ENCODE data around the gene GNA14. TPM values are rescaled to one million over a fixed set of nuclear protein-coding genes. Genes with fewer than 3 reads are reported as not detected.

Gene GNA14
- total RNA-seq, 1 experiment from 2014 or later = 0.37 TPM

- no peak overlapping the region for H3T11ph ChIP-seq (ENCODE audit: low read length)
- no peak overlapping the region for H3K56ac ChIP-seq (ENCODE audit: insufficient read length, low read depth, low read length)
- no peak for DNase-seq
- H4K5ac ChIP-seq (ENCODE audit: insufficient read length, low read depth, low read length) = no peak overlapping the region
- H4K8ac ChIP-seq (replicated peaks; ENCODE audit: insufficient read length, low read depth, low read length) = no peak overlapping the region
- Mint-ChIP-seq H3K4me3 (no peak overlapping the region), H3K4me1 (peaks cover 29 to 30% of the 10 kb centered on the region in 2 experiments), H3K9me3 (peaks cover 0 to 2% of the 10 kb centered on the region in 2 experiments; a peak in 1 of 5 replicates), H3K27me3 (ENCODE audit: low read depth) (no peaks in the 10 kb centered on the region; the same call in 1 of the 2 replicates), H3K27ac (no peak overlapping the region), H3K36me3 (ENCODE audit: insufficient read depth in 1 of 3, low read depth in 3 of 3) (no peaks in the 10 kb centered on the region)
- no peak overlapping the region for H3K27ac ChIP-seq (ENCODE audit: insufficient read length, low read depth, low read length)
- H3K27me3 ChIP-seq (ENCODE audit: insufficient read depth, low read length) = no peaks in the 10 kb centered on the region
- H3K4ac ChIP-seq (ENCODE audit: low read depth, low read length) = no peak overlapping the region
- H3K79me1 ChIP-seq (ENCODE audit: insufficient read depth, low read depth, low read length, poor library complexity, severe bottlenecking) = no peaks in the 10 kb centered on the region
- no peaks in the 10 kb centered on the region; the same call in 1 of the 2 replicates for H3K4me1 ChIP-seq (ENCODE audit: insufficient read depth, low read length)
- H3K18ac ChIP-seq (ENCODE audit: insufficient read length, low read depth, low read length) = no peak overlapping the region
- no peak overlapping the region for H4K91ac ChIP-seq (ENCODE audit: insufficient read length, low read depth, low read length)
- H2BK5ac ChIP-seq (ENCODE audit: insufficient read length, low read length) = no peak overlapping the region
- no peak overlapping the region for H3K14ac ChIP-seq (ENCODE audit: insufficient read depth, low read length)
- no peak overlapping the region for H2BK20ac ChIP-seq (ENCODE audit: low read depth, low read length, poor library complexity, severe bottlenecking)
- H4K20me1 ChIP-seq (ENCODE audit: control insufficient read depth, insufficient read depth, insufficient read length) = no peaks in the 10 kb centered on the region
- no peaks in the 10 kb centered on the region for H3K9me3 ChIP-seq (ENCODE audit: control insufficient read depth, low read depth, low read length)
- H3K79me2 ChIP-seq (ENCODE audit: insufficient read depth, low read length) = no peaks in the 10 kb centered on the region
- WGBS (ENCODE audit: extremely low coverage, insufficient read length, low lambda C conversion rate) = no CpG with 5 or more reads among the region's 3 CpGs
- H3K23ac ChIP-seq (ENCODE audit: insufficient read length, low read depth, low read length) = no peak overlapping the region
- no peak for TF ChIP-seq CTCF (conservative IDR thresholded peaks at IDR 0.05)
- H2AFZ ChIP-seq (ENCODE audit: low read length) = no peak overlapping the region
- no peak overlapping the region for H3K9ac ChIP-seq (ENCODE audit: extremely low read depth, insufficient read length, low read length)
- H2BK12ac ChIP-seq (ENCODE audit: insufficient read length, low read depth, low read length) = no peak overlapping the region
- no peak overlapping the region for H2BK15ac ChIP-seq (ENCODE audit: low read depth, low read length)
- no peaks in the 10 kb centered on the region for H3K23me2 ChIP-seq (ENCODE audit: insufficient read length, low read depth, low read length, poor library complexity, severe bottlenecking)
- H3K4me2 ChIP-seq (ENCODE audit: insufficient read depth, insufficient read length, low read length) = no peak overlapping the region
- no peak overlapping the region for H2AK5ac ChIP-seq (ENCODE audit: insufficient read length, low read length)
- no peak overlapping the region for H2BK120ac ChIP-seq (ENCODE audit: low read depth, low read length, poor library complexity, severe bottlenecking)
Observed at GRCh38 chr9:77464661-77465060, 183.5 kb downstream of the GNA14 start.
